ENCODE data around the gene RPEL1. TPM values are rescaled to one million over a fixed set of nuclear protein-coding genes. Genes with fewer than 3 reads are reported as not detected.

RPEL1 gene
- 0.11 and 0.13 TPM in 2 replicates for total RNA-seq

DNA sequence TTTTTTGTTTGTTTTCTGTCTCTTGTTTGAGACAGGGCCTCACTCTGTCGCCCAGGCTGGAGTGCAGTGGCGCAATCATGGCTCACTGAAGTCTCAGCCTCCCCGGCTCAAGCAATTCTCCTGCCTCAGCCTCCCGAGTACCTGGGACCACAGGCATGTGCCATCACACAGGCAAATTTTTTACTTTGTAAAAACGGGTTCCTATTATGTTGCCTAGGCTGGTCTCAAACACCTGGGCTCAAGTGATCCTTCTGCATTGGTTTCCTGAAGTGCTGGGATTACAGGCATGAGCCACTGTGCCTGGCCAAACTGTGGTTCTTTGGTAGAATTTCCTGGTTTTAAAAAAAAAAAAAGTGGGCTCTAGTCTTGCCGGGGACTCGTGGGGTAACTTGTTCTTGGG lies at the start of gene RPEL1:
RPEL1 (plus strand) TSS at position 301 of the 400 bp plus-strand sequence. CDS start 110 bp downstream, outside the sequence.

DNA sequence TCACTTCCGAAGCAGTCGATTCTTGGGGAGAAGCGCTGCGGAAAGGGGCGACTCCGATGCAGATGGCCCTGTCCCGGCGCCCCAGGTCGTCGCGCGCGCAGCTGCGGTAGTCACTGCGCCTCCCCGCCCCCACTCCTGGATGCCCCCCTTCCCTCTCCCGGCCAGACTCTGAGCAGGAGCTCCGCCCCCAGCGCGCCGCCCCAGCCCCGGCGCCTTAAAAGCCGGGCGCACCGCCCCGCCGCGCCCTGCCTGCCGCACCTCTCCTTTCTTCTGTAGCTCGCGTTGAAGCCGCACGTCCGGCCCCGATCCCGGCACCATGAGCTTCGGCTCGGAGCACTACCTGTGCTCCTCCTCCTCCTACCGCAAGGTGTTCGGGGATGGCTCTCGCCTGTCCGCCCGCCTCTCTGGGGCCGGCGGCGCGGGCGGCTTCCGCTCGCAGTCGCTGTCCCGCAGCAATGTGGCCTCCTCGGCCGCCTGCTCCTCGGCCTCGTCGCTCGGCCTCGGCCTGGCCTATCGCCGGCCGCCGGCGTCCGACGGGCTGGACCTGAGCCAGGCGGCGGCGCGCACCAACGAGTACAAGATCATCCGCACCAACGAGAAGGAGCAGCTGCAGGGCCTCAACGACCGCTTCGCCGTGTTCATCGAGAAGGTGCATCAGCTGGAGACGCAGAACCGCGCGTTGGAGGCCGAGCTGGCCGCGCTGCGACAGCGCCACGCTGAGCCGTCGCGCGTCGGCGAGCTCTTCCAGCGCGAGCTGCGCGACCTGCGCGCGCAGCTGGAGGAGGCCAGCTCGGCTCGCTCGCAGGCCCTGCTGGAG lies 31.4 kb downstream of the RPEL1 start, which contains the start of gene INA:
INA (plus strand) TSS at position 243 of the 817 bp plus-strand sequence; CDS start at position 317, 74 bp downstream.

Other genes starting within 250 kb of the RPEL1 start
- gene NT5C2, start 52.6 kb upstream of the RPEL1 start, total RNA-seq = 81.4 and 95.9 TPM in 2 replicates
- gene INA, start 31.3 kb downstream of the RPEL1 start, total RNA-seq = 0.13 and 0.22 TPM in 2 replicates
- 18.6 and 20.0 TPM in 2 replicates for gene PCGF6, start 105.3 kb downstream of the RPEL1 start, total RNA-seq
- 4.3 and 4.4 TPM in 2 replicates for gene TAF5, start 122.1 kb downstream of the RPEL1 start, total RNA-seq
- gene ATP5MK, start 150.6 kb downstream of the RPEL1 start, total RNA-seq = 223 and 321 TPM in 2 replicates
- 23.8 and 26.5 TPM in 2 replicates for gene PDCD11, start 150.7 kb downstream of the RPEL1 start, total RNA-seq
- 81.3 and 91.3 TPM in 2 replicates for gene CALHM2, start 206.5 kb downstream of the RPEL1 start, total RNA-seq
- not detected in 2 replicates for gene CALHM1, start 213.0 kb downstream of the RPEL1 start, total RNA-seq
- 0.11 TPM in 1 of 2 replicates, not detected in the other for gene CALHM3, start 233.4 kb downstream of the RPEL1 start, total RNA-seq
- 0.11 and 0.26 TPM in 2 replicates for gene NEURL1, start 247.8 kb downstream of the RPEL1 start, total RNA-seq